Measurements from ENCODE around the gene SH3D21.

DNA sequence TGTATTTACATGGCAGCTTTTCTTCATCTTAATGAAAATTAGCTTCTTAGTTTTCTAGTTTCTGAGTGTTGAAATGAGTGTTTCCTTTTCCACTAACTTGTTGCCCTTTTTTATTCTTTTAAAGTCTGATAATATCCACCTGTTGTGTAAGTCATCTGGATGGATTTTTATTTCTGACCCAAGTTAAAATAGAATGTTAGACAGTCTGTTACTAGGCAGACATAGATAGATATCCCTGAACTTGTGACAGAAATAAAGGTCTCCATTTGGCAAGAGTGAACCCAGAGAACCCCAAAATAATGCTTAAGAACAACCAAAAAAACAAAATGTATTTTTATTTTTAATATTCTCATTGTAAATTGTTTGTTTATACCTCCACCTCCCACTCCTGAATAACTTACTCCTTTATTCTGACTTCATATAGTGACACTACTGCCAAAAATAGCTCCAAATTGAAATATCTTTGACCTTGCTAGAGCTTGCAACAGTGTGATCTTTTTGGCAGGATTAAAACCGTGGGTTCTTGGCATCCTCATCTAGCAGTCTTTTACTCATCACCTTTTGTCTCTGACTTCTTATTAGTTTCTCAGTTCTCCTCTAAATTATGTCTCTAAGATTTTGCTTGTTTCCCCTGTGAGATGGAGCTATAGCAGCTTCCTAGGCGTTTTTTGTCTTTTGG is 26.9 kb upstream of the SH3D21 start:
- TF ChIP-seq, protein P1, sequence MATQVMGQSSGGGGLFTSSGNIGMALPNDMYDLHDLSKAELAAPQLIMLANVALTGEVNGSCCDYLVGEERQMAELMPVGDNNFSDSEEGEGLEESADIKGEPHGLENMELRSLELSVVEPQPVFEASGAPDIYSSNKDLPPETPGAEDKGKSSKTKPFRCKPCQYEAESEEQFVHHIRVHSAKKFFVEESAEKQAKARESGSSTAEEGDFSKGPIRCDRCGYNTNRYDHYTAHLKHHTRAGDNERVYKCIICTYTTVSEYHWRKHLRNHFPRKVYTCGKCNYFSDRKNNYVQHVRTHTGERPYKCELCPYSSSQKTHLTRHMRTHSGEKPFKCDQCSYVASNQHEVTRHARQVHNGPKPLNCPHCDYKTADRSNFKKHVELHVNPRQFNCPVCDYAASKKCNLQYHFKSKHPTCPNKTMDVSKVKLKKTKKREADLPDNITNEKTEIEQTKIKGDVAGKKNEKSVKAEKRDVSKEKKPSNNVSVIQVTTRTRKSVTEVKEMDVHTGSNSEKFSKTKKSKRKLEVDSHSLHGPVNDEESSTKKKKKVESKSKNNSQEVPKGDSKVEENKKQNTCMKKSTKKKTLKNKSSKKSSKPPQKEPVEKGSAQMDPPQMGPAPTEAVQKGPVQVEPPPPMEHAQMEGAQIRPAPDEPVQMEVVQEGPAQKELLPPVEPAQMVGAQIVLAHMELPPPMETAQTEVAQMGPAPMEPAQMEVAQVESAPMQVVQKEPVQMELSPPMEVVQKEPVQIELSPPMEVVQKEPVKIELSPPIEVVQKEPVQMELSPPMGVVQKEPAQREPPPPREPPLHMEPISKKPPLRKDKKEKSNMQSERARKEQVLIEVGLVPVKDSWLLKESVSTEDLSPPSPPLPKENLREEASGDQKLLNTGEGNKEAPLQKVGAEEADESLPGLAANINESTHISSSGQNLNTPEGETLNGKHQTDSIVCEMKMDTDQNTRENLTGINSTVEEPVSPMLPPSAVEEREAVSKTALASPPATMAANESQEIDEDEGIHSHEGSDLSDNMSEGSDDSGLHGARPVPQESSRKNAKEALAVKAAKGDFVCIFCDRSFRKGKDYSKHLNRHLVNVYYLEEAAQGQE (IDR thresholded peaks at IDR 0.05; ENCODE audit: insufficient replicate concordance, low read depth), result no peak
- TF ChIP-seq GABPA (IDR thresholded peaks at IDR 0.05; ENCODE audit: low read depth), result no peak
- TF ChIP-seq, protein P2, sequence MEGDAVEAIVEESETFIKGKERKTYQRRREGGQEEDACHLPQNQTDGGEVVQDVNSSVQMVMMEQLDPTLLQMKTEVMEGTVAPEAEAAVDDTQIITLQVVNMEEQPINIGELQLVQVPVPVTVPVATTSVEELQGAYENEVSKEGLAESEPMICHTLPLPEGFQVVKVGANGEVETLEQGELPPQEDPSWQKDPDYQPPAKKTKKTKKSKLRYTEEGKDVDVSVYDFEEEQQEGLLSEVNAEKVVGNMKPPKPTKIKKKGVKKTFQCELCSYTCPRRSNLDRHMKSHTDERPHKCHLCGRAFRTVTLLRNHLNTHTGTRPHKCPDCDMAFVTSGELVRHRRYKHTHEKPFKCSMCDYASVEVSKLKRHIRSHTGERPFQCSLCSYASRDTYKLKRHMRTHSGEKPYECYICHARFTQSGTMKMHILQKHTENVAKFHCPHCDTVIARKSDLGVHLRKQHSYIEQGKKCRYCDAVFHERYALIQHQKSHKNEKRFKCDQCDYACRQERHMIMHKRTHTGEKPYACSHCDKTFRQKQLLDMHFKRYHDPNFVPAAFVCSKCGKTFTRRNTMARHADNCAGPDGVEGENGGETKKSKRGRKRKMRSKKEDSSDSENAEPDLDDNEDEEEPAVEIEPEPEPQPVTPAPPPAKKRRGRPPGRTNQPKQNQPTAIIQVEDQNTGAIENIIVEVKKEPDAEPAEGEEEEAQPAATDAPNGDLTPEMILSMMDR (IDR thresholded peaks at IDR 0.05; ENCODE audit: insufficient read depth, low read length), result no peak

All from HL-60 (cell line).